ENCODE measurements around the gene FBXL19.

Gene FBXL19

DNA sequence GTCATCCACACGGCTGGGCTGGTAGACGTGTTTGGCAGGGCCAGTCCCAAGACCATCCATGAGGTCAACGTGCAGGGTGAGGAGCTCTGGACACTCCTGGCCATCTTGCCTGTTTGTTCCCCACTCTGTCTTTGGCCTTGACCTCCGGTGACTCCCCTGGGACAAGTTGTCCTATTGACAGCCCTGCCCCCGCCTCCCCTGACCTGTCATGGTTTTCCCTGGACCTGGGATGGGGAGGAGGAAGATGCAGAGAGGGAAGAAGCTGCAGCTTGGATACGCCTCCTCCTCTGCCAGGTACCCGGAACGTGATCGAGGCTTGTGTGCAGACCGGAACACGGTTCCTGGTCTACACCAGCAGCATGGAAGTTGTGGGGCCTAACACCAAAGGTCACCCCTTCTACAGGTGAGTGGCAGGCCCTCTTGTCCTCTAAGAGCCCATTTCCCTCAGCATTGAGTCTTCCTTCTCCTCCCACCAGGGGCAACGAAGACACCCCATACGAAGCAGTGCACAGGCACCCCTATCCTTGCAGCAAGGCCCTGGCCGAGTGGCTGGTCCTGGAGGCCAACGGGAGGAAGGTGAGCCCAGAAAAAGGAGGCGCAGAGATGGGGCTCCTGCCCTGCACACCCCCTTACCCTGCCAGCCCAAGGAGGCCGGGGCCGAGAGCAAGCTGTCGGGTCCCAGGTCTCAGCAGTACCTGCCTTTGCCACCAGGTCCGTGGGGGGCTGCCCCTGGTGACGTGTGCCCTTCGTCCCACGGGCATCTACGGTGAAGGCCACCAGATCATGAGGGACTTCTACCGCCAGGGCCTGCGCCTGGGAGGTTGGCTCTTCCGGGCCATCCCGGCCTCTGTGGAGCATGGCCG lies 63.0 kb downstream of the FBXL19 start:
- DNase-seq (ENCODE audit: low read depth) = no peak

DNA sequence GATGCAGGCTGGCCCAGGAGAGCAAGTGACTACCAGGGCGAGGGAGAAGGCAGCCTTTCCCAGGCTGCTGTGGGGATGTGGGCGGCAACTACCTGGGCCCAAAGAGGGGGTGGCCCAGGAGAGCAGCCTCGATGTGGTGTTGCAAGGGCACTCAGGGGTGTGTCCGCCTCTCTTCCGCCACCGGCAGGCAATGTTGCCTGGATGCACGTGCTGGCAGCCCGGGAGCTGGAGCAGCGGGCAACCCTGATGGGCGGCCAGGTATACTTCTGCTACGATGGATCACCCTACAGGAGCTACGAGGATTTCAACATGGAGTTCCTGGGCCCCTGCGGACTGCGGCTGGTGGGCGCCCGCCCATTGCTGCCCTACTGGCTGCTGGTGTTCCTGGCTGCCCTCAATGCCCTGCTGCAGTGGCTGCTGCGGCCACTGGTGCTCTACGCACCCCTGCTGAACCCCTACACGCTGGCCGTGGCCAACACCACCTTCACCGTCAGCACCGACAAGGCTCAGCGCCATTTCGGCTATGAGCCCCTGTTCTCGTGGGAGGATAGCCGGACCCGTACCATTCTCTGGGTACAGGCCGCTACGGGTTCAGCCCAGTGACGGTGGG lies 64.3 kb downstream of the FBXL19 start:
- DNase-seq (ENCODE audit: low read depth) = no peak

DNA sequence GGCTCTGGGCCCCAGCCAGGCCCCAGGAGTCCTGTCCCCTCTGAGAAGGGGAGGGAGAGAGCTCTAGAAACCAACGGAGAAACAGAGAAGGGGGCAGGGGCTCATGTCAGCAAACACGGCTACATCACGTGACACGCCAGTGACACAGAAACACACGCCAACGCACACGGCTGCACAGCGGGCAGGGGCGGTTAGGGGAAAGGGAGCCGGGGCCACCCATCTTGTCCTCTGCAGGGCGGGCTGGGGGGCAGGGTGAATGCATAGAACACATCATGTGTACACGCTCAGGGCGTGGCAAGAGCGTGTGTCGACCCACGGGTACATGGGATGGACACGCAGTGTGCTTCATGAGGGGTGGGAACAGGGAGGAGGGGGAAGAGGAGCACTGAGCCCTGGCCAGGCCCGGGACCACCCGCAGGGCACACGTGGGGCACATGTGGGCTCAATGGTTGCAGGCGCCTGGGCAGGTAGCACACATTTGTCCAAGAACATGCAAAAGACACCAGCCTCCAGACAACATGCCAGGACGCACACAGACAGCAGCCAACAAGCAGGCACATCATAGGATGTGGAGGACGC lies 66.2 kb downstream of the FBXL19 start:
- no peak for DNase-seq (ENCODE audit: low read depth)

DNA sequence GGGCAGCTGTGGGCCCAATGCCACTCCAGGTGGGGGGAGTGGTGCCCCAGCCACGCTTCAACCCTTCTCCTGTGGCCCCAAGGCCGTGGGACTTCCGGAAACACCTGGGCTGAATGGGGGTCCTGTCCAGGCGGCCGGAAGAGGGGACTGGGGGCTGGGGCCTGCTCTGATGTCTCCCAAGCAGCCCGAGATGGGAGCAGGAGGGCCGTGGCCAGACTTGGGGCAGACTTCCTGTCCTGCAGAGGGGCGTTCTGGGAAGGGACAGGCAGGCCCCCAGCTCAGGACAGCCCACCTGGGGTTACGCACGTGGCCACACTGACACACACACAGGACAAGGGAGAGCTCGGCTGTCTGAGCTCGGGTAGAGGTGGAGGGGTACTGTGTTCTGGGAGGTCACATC lies 66.7 kb downstream of the FBXL19 start:
- no peak for DNase-seq (ENCODE audit: low read depth)

DNA sequence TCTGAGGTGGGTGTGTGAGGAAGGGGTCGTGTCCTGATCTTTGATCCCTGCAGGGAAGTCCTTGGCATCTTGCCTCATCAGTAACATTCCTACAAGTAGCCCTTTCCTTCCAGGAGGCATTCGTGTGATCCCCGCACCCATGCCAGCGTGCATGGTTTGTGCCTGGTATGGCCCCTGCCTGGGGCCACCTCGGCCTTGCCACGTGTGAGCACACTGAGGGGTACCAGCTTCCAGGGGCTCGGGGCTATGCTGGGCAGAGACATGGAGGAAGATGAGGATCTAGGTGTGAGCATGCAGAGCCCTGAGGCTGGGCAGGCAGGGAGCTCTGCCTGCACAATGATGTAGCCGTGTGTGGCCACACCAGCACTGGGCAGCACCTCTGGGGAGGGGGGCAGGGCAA lies 67.7 kb downstream of the FBXL19 start:
- no peak for DNase-seq (ENCODE audit: low read depth)

DNA sequence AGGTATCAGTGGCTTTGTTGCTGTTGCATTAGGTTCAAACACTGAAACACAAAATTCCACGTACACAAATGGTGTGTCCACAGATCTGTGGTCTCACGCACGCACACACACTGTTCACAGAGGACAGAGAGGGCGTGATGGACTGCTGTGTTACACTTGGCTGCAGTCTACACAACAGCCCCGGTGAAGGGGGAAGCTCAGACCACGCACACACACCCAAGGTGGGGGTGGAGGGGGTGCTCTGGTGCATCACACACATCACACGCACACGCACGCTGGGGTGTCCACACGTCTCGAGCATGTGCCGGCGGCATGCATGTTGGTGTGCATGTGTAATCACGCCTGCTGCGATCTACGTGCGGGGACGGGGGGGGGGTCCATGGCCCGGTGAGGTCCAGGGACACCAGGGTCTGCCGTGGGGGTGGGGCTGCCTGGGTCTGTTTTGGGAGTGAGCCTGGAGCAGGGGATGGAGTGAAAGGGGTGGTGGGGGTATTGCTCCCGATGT lies 69.0 kb downstream of the FBXL19 start:
- DNase-seq (ENCODE audit: low read depth) = no peak

DNA sequence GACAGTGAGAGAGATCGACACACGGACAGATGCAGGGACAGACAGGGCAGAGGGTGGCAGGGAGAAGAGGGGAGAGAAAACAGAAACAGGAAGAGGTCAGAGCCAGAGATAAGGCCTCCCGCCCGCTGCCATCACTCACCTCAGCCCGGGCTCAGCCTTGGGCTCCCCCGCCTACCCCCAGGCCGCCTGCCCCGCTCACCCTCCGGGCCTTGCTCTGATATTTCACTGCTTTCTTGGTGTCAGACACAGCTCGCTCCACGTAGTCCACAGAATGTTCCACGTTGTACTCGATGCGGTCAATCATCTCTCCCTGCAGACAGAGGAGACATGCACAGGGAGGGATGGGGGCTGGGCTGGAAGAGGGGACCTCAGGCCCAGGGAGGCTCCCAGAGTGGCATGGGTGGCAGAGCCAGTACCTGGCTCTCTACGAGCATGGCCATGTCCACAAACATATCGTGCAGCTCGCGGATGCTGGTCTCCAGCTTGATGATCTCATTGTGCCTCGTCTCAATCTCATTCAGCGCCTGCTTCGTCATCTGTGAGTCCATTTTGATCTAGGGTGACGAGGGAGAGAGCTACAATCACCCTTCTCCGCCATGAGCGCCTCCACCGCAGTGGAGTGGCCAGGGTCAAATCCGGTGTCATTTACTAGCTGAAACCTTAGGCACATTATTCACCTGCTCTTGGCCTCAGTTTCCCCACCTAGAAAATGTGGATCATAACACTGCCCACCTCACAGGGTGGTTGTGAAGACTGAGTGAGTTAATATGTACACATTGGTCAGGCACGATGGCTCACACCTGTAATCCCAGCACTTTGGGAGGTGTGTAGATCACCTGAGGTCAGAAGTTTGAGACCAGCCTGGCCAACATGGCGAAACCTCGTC lies 69.8 kb downstream of the FBXL19 start:
- no peak for DNase-seq (ENCODE audit: low read depth)

DNA sequence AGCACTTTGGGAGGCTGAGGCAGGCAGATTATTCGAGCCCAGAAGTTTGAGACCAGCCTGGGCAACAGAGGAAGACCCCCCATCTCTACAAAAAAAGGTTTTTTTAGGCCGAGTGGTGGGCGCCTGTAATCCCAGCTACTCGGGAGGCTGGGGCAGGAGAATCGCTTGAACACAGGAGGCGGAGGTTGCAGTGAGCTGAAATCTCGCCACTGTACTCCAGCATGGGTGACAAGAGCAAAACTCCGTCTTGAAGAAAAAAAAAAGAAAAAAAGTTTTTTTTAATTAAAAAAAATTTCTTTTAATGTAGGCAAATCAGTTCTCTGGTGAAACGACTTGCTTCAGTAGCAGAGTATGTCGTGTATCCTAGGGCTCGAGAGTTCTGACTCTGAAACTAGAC lies 72.6 kb downstream of the FBXL19 start:
- no peak for DNase-seq (ENCODE audit: low read depth)

DNA sequence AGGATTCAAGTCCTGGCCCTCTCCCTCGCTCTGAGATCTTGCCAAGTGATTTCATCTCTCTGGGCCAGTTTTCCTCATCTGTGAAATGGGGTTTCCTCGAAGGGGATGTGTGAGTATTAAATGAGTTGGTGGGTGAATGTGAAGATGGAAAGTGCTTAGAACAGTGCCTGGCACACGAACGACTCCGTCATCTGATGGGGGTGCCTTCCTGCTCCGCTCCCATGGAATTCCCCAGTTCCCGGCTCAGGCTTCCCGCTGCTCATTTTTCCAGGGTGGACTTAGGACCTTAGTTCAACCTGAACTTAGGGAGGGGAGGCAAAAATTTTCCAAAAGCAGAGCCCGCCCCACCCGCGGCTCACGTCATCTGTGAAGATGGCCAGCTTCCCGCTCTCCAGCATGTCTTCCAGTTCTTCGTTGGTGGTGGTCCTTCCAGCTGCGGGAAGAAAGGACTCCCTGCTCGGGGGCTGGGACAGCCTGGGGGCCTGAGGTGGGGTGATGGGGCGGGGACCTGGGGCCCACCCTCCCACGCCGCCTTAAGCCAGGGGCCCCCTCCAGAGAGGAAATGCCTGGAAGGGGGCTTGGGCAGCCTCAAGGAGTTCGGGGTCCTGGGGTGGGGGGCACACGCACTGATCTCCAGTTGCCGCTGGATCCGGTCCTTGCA lies 73.1 kb downstream of the FBXL19 start:
- no peak for DNase-seq (ENCODE audit: low read depth)

DNA sequence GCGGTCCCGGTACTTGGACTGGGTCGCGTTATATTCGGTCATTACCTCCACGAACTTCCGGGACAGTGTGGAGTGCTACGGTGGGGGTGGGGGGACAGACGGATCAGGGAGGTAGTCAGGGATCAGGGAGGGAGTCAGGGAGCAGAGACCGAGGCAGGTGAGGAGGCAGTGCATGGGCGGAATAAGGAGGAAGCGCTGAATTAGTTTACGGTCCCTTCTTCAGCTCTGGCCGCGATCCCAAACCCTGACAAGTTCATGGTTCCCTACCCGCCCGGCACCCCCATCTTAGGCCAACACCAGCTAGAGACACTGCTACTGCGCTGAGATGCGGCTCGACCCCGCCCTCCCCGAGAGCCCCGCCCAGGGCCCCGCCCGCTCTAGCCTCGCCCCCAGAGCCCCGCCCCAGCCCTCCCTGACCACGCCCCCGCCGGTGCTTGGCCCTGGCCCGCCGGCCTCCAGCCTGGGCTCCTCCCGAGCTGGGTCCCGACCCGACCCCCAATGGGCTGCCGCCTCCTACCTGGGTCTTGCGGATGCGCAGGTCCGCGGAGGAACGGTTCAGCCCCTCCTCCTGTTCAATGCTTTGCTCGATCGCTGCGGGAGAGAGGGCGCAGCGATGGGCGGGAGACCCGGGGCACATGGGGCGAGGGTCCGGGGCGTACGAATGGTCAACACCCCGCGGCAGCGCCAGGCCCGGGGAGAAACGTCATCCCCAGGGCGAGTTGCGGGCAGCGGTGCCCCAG lies 73.8 kb downstream of the FBXL19 start:
- DNase-seq (ENCODE audit: low read depth) = peak; percentile 82

DNA sequence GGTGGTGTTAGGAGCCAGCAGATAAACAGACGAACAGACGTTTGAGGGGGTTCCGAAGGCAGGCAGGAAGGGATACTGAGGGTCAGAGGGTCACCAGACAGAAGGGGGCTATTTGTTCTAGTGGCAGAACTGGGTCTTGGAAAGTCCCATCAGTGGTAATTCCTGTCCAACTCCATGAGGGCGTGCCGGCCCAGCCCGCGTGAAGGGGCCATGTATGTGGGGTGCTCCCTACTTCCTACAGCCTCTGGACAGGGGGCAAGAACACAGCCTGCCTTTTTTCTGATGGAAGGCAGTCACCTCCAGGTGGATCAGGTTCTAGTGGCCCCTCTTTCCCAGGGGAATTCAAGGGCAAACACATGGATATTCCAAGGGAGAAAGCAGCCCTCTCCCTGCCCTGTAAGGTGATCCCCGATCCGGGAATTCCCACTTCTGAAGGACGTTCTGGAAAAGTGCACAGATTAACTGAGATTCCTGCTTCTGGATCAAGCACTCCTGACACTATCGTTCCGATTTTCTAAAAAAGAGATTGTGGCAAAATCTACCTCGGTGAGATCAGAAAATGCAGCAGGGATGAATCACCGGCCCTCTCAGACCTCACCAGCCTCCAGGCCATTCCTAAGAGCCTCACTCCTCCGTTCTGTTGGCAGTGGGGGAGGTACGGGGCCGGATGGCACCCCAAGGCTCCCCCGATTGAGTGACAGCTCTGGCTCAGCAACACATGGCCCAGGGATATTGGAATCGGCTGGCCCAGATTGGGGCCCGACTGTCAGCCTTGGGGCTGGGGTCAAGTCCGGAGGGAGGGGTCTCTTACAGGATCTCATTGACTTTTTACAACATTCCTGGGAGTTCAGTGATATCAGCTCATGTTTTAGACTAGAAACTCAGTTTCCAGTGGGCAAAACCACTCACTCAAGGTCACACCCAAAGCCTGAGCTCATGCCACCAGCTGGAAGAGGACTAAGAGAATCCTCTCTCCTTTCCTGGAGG lies 74.6 kb downstream of the FBXL19 start:
- DNase-seq (ENCODE audit: low read depth) = no peak
